Ovary (tissue), 9 donors: ENCODE data around the gene SLC25A43. TPM values are rescaled to one million over a fixed set of nuclear protein-coding genes. Genes with fewer than 3 reads are reported as not detected.
"Not testable (repeated sequence)": the region's sequence is repeated elsewhere in the genome, so short reads cannot be mapped to it uniquely, and the experiment has no call there.

Experiments used
- DNase-seq, 5 donors: peaks; one replicate each; pipeline ENCODE4 v3.0.0-alpha.2; 2019 to 2020
- H3K27ac ChIP-seq, 2 donors: fragments of 200-600 bp; one replicate each; pipeline versions ENCODE4 v1.5.1 to v1.8.0; 2019 to 2022
- H3K27me3 ChIP-seq: fragments of 200-600 bp; one replicate; pipeline ENCODE4 v1.8.0; 2022
- H3K36me3 ChIP-seq: fragments of 200-600 bp; sonication (generic); one replicate; pipeline ENCODE4 v1.5.1; 2019
- H3K4me1 ChIP-seq: one replicate; pipeline ENCODE4 v1.8.1; 2013; ENCODE audit warnings: mild to moderate bottlenecking, moderate library complexity; ENCODE audit not compliant: insufficient read depth
- H3K4me3 ChIP-seq: fragments of 200-600 bp; sonication (generic); one replicate; pipeline ENCODE4 v1.5.1; 2017
- H3K9me3 ChIP-seq, 2 donors: fragments of 200-600 bp in 1 of 2; sonication (generic) in 1 of 2; one replicate each; pipeline versions ENCODE4 v1.5.1 to v1.8.1; 2013 to 2019; ENCODE audit warnings: mild to moderate bottlenecking in 1 of 2, moderate library complexity in 1 of 2
- CTCF ChIP-seq, 3 donors: fragments of 450-650 bp in 2 of 3; fragments of 200-600 bp in 1 of 3; IDR thresholded peaks; one replicate each; pipeline versions ENCODE4 v1.5.1 to v1.8.0; 2016 to 2022; ENCODE audit warnings: antibody characterized with exemption in 3 of 3, mild to moderate bottlenecking in 1 of 3
- EP300 ChIP-seq: sonication (generic); formaldehyde crosslinking; IDR thresholded peaks from one replicate; pipeline ENCODE4 v1.6.1; 2017; ENCODE audit warnings: antibody characterized with exemption
- POLR2A ChIP-seq: fragments of 450-650 bp; IDR thresholded peaks from one replicate; pipeline ENCODE4 v1.6.1; 2017; ENCODE audit warnings: antibody characterized with exemption, mild to moderate bottlenecking, moderate library complexity
- WGBS, 3 donors: extraction: QIAGEN DNeasy Blood & Tissue Kit in 1 of 3; methylation state at CpG; one replicate each; pipeline versions ENCODE4 v1.1.5 to v1.1.7; 2013 to 2017; 5-methylcytosine and 5-hydroxymethylcytosine counted together
- intact Hi-C, 4 donors: fragments of 100-400 bp; cut with DNase I; formaldehyde crosslinking; loops; one replicate each; pipeline versions ENCODE4 v1.11.0 to v1.15.1; 2022 to 2023
- polyA plus RNA-seq, 2 donors: library from polyadenylated mRNA; stranded (reverse); fragments of 200-250 nt in 1 of 2; fragments of 350-450 nt in 1 of 2; fragmentation: Illumina TruSeq in 1 of 2; extraction: RNeasy Lipid Tissue Mini Kit (QIAGEN cat#74804) in 1 of 2; gene quantifications; one replicate each; pipeline ENCODE4 v1.2.3, GENCODE V29; 2013 to 2014
- total RNA-seq, 7 donors: library from RNA; depleted of rRNA in 2 of 7; stranded (reverse); fragments of >200 nt in 2 of 7; fragmentation: NEBNext Ultra II Directional in 3 of 7; extraction: Animal tissue kit (Norgen Biotek cat#: 25700) in 3 of 7; gene quantifications; one replicate each; pipeline versions ENCODE4 v1.1.0 to v1.2.4, GENCODE V29; 2016 to 2023
- donor health status: DM: no; HTN: no; CAD: no; lungs with moderate emphysema.
- donor health status: DM: no; HTN: no; CAD: no.
- donor health status: Bipolar disorder and iron deficiency.
- donor health status: DM: yes; HTN: yes; CAD: no.
- donor health status: DM: no; HTN: no; CAD: no.
- donor health status: DM: yes; HTN: yes; CAD: no.

Gene SLC25A43
- total and polyA plus RNA-seq, 9 donors = 6.4 to 14.5 (median 8.2) TPM

GRCh38 chrX:119427024-119427794 lies 28.1 kb downstream of the SLC25A43 start:
- WGBS, 3 donors = 69 to 74% (median 71%) methylated on average over 9 of the region's 9 CpGs
- H3K27me3 ChIP-seq = no peaks in the 10 kb centered on the region
- no peaks in the 10 kb centered on the region for H3K36me3 ChIP-seq
- DNase-seq = peak in 1 of 5 donors; percentile 9
- H3K4me1 ChIP-seq = no peaks in the 10 kb centered on the region
- H3K4me3 ChIP-seq = no peak overlapping the region
- H3K27ac ChIP-seq = no peak overlapping the region
- no peaks in the 10 kb centered on the region for H3K9me3 ChIP-seq
- intact Hi-C loops = no loop called here
- no peak for TF ChIP-seq POLR2A
- TF ChIP-seq EP300 = no peak
- TF ChIP-seq CTCF (IDR thresholded peaks at IDR 0.05) = no peak

GRCh38 chrX:119427795-119428185 lies 28.7 kb downstream of the SLC25A43 start:
- H3K4me3 ChIP-seq = no peak overlapping the region
- H3K27me3 ChIP-seq = no peaks in the 10 kb centered on the region
- no peaks in the 10 kb centered on the region for H3K9me3 ChIP-seq
- intact Hi-C loops = no loop called here
- TF ChIP-seq POLR2A (no peak), EP300 (no peak)
- DNase-seq = no peak
- 70 to 72% (median 71%) methylated on average over 4 of the region's 4 CpGs for WGBS, 3 donors
- no peaks in the 10 kb centered on the region for H3K4me1 ChIP-seq
- H3K27ac ChIP-seq = no peak overlapping the region
- H3K36me3 ChIP-seq = no peaks in the 10 kb centered on the region

GRCh38 chrX:119429471-119429870 lies 30.3 kb downstream of the SLC25A43 start:
- intact Hi-C loops = no loop called here
- no peak overlapping the region for H3K4me3 ChIP-seq
- no peak for TF ChIP-seq POLR2A
- TF ChIP-seq EP300 = no peak
- no peak for TF ChIP-seq CTCF (IDR thresholded peaks at IDR 0.05)
- no peak for DNase-seq
- H3K27ac ChIP-seq = no peak overlapping the region
- no peaks in the 10 kb centered on the region for H3K9me3 ChIP-seq
- WGBS, 3 donors = 30 to 36% (median 34%) methylated on average over 3 of the region's 4 CpGs
- H3K4me1 ChIP-seq = no peaks in the 10 kb centered on the region
- H3K27me3 ChIP-seq = no peaks in the 10 kb centered on the region
- H3K36me3 ChIP-seq = no peaks in the 10 kb centered on the region

- H3K4me1 ChIP-seq, DNase-seq, H3K9me3 ChIP-seq, H3K4me3 ChIP-seq, intact Hi-C loops, H3K36me3 ChIP-seq, H3K27ac ChIP-seq, H3K27me3 ChIP-seq: not testable (repeated sequence)
- 78 to 87% (median 86%) methylated on average over 9 to 17 of the region's 17 CpGs for WGBS, 3 donors
Measured at GRCh38 chrX:119441295-119441694, 42.2 kb downstream of the SLC25A43 start.

GRCh38 chrX:119442286-119442685 lies 43.1 kb downstream of the SLC25A43 start:
- intact Hi-C loops = no loop called here
- no peak for TF ChIP-seq EP300
- no peak for TF ChIP-seq CTCF (IDR thresholded peaks at IDR 0.05)
- no peak for TF ChIP-seq POLR2A
- 54 to 66% (median 58%) methylated on average over 2 of the region's 2 CpGs for WGBS, 3 donors

More at GRCh38 chrX:119442286-119442685, 43.1 kb downstream of the SLC25A43 start:
- H3K36me3 ChIP-seq = no peaks in the 10 kb centered on the region
- no peak for DNase-seq
- H3K9me3 ChIP-seq = no peaks in the 10 kb centered on the region
- no peaks in the 10 kb centered on the region for H3K27me3 ChIP-seq
- no peaks in the 10 kb centered on the region for H3K4me1 ChIP-seq
- H3K27ac ChIP-seq = no peak overlapping the region
- H3K4me3 ChIP-seq = no peak overlapping the region
